AG09319 (cell line): ENCODE results near the gene TUSC7.

ENCODE experiments used
- DNase-seq: peaks from one replicate; pipeline ENCODE4 v3.0.0-alpha.2; 2010; ENCODE audit warnings: low read depth; ENCODE audit errors: extremely low read depth
- TF ChIP-seq, protein P1 (sequence below): IDR thresholded peaks from 2 replicates; pipeline ENCODE4 v1.5.1; 2011; ENCODE audit warnings: low read depth, mild to moderate bottlenecking, inconsistent platforms, low read length, moderate library complexity

TUSC7 gene

DNA sequence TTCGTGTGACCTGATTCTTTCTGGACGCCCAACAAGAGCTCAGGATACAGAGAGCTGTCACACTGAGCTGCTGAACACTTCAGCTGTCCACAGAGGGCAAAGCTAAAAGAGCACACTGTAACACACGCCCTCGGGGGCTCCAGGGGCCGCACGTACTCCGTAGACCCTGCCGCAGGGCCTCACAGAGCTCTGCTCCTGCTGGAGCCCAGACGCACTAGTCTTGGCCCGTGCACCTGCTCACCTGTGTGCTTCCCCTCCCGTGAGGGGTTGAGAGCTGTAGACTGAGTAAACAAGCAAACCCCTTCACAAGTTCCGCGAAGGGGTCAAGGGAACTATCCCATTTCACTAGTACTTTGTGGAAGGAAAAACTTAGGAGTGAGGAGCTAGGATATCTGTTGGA is 30.7 kb upstream of the TUSC7 start:
- TF ChIP-seq, protein P1, sequence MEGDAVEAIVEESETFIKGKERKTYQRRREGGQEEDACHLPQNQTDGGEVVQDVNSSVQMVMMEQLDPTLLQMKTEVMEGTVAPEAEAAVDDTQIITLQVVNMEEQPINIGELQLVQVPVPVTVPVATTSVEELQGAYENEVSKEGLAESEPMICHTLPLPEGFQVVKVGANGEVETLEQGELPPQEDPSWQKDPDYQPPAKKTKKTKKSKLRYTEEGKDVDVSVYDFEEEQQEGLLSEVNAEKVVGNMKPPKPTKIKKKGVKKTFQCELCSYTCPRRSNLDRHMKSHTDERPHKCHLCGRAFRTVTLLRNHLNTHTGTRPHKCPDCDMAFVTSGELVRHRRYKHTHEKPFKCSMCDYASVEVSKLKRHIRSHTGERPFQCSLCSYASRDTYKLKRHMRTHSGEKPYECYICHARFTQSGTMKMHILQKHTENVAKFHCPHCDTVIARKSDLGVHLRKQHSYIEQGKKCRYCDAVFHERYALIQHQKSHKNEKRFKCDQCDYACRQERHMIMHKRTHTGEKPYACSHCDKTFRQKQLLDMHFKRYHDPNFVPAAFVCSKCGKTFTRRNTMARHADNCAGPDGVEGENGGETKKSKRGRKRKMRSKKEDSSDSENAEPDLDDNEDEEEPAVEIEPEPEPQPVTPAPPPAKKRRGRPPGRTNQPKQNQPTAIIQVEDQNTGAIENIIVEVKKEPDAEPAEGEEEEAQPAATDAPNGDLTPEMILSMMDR = no peak
- no peak for DNase-seq

DNA sequence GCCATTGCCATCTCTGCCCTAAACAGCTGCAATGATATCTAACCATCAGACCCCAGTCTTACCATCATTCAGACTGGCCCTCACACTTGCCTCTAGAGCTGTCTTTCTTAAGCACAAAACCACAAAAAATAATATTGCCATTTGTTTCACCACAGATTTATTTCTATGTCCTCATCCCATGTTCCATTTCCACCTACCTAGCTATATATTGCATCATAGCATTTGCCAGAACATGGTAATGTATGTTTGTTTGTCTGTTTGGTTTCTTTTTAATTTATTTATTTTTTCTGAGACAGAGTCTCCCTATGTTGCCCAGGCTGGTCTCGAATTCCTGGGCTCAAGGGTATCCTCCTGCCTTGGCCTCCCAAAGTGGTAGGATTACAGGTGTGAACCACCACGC is 18.5 kb upstream of the TUSC7 start:
- TF ChIP-seq, protein P1 = no peak
- no peak for DNase-seq

DNA sequence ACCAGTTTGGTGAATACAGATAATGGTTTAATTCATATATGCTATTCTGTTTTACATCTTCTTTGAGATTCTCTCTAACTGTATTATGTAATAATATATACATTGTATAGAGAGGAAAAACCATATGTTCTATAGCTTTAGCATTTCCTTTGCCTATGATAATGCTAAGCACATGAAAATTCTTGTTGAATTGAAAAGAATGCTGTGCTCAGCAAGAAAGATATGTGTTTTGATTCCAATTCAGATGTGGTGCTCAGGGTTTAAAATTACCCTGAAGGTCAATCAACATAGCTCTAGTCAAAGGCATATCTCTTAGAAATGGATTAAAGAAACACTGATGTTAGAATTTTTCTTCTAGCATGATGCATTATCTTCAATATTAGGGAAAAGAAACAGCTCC is 8.5 kb upstream of the TUSC7 start:
- TF ChIP-seq, protein P1 = no peak
- DNase-seq = no peak

DNA sequence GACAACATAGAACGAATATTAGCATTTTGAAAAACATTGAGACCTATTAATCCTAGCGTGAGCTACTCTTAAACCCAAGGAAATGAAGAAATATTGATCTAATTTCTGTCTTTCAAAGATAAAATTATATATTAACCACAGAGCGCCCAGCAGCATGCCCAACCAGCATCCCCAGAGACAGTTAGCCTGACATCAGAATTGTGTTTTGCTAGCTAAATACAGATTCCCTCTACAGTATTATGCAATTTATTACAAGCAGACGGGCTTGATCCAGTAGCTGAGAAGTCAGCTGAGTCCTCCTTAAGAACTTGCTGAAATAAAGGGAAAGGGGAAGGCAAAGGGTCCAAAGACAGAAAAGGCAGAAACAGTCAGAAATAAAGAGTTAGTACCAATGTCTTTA is 7.2 kb upstream of the TUSC7 start:
- no peak for DNase-seq
- TF ChIP-seq, protein P1 = no peak

DNA sequence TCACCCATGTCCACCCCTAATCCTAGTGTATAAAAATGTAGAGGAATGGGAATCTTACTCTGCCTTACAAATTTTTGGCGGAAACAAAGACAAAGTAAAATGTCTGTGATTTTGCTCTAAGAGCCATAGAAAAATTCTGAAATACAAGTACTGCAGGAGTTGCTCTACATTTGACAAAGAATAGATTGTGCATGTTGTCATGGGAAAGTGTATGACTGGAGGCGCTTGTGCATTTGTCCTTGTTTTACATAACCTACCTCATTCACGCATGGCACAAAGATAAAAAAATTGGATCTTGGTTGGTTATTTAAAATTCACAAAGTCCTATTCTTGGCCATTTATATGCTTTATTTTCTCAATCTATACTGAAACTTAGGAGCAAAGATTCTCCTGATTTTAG is 2.0 kb upstream of the TUSC7 start:
- DNase-seq = no peak
- TF ChIP-seq, protein P1 = no peak

DNA sequence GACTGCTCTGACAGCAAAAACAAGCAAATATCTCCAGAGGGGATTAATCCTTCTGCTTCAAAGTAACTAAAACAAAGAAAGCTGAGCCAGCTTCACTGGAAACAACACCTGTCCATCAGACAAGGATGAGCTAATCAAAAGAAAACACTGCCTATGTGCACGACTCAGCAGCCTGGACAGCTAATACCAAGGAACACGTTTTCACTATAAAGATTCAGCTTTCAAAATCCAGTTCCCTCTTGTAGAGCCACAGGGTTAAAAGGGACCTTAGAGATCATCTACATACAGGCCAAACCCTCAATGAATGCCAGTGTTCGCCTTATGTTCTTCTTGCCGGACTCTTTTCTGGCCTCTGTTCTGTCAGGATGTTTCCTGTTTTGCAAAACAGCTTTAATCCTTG is 6.9 kb downstream of the TUSC7 start:
- TF ChIP-seq, protein P1 = no peak
- DNase-seq = no peak

DNA sequence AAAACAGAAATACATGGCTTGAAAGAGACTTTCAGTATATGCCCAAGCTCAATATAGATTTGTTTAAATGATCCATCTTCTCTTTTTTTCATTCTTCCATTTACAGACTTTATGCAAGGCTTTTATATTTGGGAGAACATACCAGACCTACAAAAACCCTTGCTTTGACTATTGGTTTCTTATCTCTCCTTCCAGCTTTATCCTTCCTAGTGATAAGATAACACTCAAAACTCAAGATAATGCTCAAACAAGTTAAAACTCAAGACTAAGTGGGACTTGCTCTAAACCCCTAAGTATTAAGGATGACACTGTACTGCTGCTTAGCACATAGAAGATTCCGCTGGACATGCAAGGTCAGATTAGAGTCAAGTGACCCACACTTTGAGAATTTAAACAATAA is 8.0 kb downstream of the TUSC7 start:
- DNase-seq = no peak
- TF ChIP-seq, protein P1 = no peak
